Suppressor macrophage treated with lipopolysaccharide for 1 hour (primary cell): ENCODE measurements around the gene TOLLIP.
"Not testable (repeated sequence)": the region's sequence is repeated elsewhere in the genome, so short reads cannot be mapped to it uniquely, and the experiment has no call there.

Experiments used
- DNase-seq, 3 donors: peaks; one replicate each; pipeline ENCODE4 v3.0.0-alpha.2; 2020 to 2022

Gene TOLLIP

GRCh38 chr11:1261241-1262071 is 48.0 kb downstream of the TOLLIP start:
- DNase-seq = no peak

GRCh38 chr11:1260620-1261019 is 48.8 kb downstream of the TOLLIP start:
- no peak for DNase-seq

DNA sequence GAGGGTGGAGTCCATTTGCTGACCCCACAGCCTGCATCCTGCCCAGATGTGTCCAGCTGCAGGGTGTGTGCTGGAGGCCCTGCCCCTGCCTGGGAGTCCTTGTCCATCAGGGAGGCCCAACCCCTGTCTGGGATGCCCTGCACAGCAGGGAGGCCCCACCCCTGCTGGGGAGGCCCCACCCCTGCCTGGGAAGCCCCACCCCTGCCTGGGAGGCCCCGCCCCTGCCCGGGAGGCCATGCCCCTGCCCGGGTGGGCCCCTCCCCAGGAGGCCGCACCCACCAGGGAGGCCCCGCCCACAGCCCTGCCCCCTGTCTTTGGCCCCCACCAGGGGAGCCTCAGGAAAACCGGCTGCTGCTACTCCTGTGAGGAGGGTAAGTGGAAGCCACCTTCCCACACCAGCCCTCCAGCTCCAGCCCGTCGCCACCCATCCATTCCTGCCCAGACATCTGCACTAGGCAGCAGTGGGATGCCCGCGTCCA is 49.4 kb downstream of the TOLLIP start:
- DNase-seq = peak; percentile 29 to 65 (median 47)

DNA sequence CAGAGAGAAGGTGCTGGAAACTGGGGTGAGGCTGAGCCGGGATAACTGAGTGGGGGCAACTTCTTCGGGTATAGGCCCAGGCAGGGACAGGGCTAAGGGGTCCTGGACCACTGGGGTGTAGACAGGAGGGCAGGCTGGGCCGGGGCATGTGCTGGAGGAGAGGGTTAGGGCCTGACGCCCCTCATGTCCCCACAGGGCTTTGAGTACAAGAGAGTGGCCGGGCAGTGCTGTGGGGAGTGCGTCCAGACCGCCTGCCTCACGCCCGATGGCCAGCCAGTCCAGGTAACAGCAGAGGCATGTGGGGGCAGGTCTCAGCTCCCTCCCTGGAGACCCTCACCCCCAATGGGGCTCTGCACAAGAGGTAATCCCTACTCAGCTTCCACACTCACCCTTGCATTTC is 49.9 kb downstream of the TOLLIP start:
- no peak for DNase-seq

DNA sequence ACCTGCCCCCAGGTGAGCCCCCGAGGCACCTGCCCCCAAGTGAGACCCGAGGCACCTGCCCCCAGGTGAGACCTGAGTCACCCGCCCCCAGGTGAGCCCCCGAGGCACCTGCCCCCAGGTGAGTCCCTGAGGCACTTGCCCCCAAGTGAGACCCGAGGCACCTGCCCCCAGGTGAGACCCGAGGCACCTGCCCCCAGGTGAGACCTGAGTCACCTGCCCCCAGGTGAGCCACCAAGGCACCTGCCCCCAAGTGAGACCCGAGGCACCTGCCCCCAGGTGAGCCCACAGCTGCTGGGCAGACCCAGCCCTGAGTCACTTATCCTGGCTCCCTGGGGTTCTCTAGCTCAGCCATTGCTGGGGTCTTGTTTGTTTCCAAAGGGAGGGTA is 50.4 kb downstream of the TOLLIP start:
- DNase-seq = peak in 2 of 3 donors; percentile 13 to 16

- DNase-seq = no peak
These were observed 50.9 kb downstream of the TOLLIP start for GRCh38 chr11:1258401-1259075.

GRCh38 chr11:1257916-1258315 is 51.5 kb downstream of the TOLLIP start:
- DNase-seq = no peak

DNA sequence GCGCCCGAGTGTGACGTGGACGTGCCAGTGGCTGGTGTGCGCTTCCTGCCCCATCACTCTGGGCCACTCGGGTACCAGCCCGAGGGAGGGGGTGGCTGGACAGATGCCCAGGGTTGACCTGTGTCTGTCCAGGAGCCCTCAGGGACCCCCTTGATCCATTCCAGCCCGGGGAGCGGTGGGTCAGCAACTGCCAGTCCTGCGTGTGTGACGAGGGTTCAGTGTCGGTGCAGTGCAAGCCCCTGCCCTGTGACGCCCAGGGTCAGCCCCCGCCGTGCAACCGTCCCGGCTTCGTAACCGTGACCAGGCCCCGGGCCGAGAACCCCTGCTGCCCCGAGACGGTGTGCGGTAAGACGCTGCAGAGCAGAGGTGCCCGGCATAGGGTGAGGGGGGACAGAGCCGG is 52.1 kb downstream of the TOLLIP start:
- no peak for DNase-seq

DNA sequence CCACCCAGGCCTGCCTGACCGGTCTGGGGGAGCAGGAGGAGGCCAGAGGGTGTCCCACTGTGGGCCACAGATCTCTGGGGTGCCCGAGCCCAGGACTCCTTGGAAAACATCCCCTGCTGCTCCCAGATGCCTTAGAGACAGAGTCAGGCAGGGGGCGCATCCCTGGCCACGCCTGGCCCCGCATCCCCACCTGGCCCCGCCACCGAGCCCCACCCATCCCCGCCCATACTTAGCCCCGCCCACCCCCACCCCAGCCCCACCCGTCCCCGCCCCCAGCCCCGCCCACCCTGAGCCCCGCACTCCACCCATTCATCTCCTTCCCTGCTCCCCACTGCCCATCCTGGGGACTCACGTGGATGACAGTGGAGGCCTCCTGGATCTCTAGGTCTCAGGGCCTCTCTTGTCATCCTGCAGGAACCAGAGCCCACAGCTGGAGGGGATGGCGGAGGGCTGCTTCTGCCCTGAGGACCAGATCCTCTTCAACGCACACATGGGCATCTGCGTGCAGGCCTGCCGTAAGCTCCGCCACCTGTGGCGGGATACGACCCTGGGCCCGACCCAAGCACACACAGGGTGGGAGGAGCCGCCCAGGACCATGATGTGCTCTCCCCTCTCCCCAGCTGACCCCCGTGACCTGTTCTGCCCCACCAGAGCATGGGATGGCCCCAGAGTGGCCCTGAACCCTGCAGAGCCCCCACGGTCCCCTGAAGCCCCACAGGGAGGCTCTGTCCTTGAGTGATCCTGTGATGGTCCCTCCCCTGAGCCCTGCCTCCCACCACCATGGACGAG is 53.0 kb downstream of the TOLLIP start:
- no peak for DNase-seq

DNA sequence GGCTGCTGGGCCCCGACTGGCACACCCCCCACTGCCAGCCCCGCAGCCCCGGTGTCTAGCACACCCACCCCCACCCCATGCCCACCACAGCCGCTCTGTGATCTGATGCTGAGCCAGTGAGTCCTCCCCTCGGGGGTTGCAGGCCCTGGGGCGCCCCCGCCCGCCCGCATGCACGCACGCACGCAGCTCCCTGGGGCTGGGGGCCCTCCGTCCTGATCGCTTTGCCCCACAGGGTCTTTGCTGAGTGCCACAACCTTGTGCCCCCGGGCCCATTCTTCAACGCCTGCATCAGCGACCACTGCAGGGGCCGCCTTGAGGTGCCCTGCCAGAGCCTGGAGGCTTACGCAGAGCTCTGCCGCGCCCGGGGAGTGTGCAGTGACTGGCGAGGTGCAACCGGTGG is 54.3 kb downstream of the TOLLIP start:
- DNase-seq = no peak

GRCh38 chr11:1254733-1255132 is 54.7 kb downstream of the TOLLIP start:
- DNase-seq = no peak

DNA sequence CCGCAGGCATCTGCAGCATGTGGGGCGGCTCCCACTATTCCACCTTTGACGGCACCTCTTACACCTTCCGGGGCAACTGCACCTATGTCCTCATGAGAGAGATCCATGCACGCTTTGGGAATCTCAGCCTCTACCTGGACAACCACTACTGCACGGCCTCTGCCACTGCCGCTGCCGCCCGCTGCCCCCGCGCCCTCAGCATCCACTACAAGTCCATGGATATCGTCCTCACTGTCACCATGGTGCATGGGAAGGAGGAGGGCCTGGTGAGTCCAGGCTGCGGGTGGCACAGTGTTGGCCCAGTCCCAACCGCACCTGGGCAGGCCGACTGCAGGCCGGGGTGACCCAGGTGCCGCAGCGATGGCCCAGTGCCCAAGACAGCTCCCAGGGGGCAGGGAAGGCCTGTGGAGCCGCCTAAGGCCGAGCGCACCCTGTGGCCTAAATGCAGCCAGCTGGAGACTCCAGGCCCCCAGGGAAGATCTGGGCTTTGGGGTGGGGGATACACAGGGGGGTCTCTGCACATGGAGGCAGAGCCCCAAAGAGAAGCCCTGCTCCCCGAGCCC is 55.3 kb downstream of the TOLLIP start:
- no peak for DNase-seq

GRCh38 chr11:1253103-1253485 is 56.3 kb downstream of the TOLLIP start:
- no peak for DNase-seq

DNA sequence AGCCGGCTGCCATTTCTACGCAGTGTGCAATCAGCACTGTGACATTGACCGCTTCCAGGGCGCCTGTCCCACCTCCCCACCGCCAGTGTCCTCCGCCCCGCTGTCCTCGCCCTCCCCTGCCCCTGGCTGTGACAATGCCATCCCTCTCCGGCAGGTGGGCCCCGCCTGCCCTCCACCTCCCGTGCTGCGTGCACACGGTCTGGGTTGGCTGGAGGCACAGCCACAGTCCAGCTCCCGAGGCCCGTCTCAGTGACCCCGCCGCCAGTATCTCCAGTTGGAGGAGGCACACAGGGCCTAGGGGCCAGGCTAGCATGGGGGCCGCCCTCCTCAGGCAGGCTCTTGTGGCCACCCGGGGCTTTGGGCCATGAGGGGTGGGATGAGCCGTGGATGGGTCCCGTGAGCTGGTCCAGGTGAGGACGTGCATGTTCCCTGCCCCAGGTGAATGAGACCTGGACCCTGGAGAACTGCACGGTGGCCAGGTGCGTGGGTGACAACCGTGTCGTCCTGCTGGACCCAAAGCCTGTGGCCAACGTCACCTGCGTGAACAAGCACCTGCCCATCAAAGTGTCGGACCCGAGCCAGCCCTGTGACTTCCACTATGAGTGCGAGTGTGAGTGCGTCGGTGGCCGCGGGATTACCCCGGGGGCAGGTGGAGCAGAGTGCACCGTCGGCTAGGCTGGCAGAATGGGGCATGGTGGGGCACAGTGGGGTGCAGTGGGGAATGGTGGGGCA is 56.9 kb downstream of the TOLLIP start:
- DNase-seq = no peak

DNA sequence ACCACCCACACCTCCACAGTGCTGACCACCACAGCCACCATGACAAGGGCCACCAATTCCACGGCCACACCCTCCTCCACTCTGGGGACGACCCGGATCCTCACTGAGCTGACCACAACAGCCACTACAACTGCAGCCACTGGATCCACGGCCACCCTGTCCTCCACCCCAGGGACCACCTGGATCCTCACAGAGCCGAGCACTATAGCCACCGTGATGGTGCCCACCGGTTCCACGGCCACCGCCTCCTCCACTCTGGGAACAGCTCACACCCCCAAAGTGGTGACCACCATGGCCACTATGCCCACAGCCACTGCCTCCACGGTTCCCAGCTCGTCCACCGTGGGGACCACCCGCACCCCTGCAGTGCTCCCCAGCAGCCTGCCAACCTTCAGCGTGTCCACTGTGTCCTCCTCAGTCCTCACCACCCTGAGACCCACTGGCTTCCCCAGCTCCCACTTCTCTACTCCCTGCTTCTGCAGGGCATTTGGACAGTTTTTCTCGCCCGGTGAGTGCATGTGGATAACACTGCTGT is 58.1 kb downstream of the TOLLIP start:
- no peak for DNase-seq

- DNase-seq = not testable (repeated sequence)
These were observed 59.0 kb downstream of the TOLLIP start for GRCh38 chr11:1250411-1250810.

- not testable (repeated sequence) for DNase-seq
These were observed 60.5 kb downstream of the TOLLIP start for GRCh38 chr11:1248951-1249350.

- not testable (repeated sequence) for DNase-seq
These were observed 62.4 kb downstream of the TOLLIP start for GRCh38 chr11:1247026-1247425.

DNA sequence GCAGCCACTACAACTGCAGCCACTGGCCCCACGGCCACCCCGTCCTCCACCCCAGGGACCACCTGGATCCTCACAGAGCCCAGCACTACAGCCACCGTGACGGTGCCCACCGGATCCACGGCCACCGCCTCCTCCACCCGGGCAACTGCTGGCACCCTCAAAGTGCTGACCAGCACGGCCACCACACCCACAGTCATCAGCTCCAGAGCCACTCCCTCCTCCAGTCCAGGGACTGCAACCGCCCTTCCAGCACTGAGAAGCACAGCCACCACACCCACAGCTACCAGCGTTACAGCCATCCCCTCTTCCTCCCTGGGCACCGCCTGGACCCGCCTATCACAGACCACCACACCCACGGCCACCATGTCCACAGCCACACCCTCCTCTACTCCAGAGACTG is 63.1 kb downstream of the TOLLIP start:
- DNase-seq = not testable (repeated sequence)

GRCh38 chr11:1245717-1246116 is 63.7 kb downstream of the TOLLIP start:
- not testable (repeated sequence) for DNase-seq

DNA sequence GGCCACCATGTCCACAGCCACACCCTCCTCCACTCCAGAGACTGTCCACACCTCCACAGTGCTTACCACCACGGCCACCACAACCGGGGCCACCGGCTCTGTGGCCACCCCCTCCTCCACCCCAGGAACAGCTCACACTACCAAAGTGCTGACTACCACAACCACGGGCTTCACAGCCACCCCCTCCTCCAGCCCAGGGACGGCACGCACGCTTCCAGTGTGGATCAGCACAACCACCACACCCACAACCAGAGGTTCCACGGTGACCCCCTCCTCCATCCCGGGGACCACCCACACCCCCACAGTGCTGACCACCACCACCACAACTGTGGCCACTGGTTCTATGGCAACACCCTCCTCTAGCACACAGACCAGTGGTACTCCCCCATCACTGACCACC is 64.9 kb downstream of the TOLLIP start:
- not testable (repeated sequence) for DNase-seq

- DNase-seq = not testable (repeated sequence)
These were observed 65.9 kb downstream of the TOLLIP start for GRCh38 chr11:1243521-1243920.
